IMR-90 (cell line): ENCODE measurements around the gene ACLY.

Experiments used
- MXI1 ChIP-seq: IDR thresholded peaks from 2 replicates; pipeline ENCODE4 v1.6.1; 2012; ENCODE audit warnings: low read depth, mild to moderate bottlenecking, low read length, moderate library complexity, borderline replicate concordance
- POLR2A ChIP-seq: IDR thresholded peaks from 2 replicates; pipeline ENCODE4 v1.6.1; 2012; ENCODE audit warnings: mild to moderate bottlenecking, low read depth, low read length
- TF ChIP-seq, protein P1 (sequence below): conservative IDR thresholded peaks from 2 replicates; pipeline ENCODE4 v1.5.1; 2012; ENCODE audit warnings: mild to moderate bottlenecking, low read depth, low read length, improper control_type of control experiment

DNA sequence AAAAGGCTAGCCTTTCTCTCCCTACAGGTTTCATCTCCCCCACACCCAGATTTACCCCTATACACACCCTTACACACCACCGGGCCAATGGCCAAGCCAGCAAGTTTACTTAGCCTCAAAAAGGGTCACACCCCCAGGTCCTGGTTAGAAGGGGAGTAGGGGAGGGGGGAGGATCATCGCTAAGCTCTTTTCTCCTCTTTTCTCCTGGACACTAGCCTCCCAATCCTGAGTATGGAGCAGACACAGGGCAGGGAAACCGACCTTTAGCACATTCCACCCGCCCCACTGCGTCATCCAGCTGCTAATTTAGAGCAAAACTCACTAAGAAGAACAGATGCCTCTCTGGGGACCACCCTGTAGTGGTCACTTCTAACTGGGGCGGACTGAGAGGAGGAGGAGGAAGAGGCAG lies 4.4 kb downstream of the ACLY start:
- TF ChIP-seq, protein P1, sequence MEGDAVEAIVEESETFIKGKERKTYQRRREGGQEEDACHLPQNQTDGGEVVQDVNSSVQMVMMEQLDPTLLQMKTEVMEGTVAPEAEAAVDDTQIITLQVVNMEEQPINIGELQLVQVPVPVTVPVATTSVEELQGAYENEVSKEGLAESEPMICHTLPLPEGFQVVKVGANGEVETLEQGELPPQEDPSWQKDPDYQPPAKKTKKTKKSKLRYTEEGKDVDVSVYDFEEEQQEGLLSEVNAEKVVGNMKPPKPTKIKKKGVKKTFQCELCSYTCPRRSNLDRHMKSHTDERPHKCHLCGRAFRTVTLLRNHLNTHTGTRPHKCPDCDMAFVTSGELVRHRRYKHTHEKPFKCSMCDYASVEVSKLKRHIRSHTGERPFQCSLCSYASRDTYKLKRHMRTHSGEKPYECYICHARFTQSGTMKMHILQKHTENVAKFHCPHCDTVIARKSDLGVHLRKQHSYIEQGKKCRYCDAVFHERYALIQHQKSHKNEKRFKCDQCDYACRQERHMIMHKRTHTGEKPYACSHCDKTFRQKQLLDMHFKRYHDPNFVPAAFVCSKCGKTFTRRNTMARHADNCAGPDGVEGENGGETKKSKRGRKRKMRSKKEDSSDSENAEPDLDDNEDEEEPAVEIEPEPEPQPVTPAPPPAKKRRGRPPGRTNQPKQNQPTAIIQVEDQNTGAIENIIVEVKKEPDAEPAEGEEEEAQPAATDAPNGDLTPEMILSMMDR, result no peak
- TF ChIP-seq MXI1 (no peak), POLR2A (no peak)
